HG03378 (cell line): ENCODE results near the gene FRMD8.
A peak's percentile ranks its signal among the peaks of the same experiment; 100 is the strongest.
"Not testable (repeated sequence)": the region's sequence is repeated elsewhere in the genome, so short reads cannot be mapped to it uniquely, and the experiment has no call there.

Experiments
- ATAC-seq: cut with Tn5 transposase; IDR thresholded peaks from one replicate; pipeline ENCODE4 v1.9.1; 2021; ENCODE audit warnings: mild to moderate bottlenecking, moderate library complexity; ENCODE audit not compliant: unreplicated experiment

Gene FRMD8

GRCh38 chr11:65413077-65413664, 26.7 kb downstream of the FRMD8 start:
- ATAC-seq, result not testable (repeated sequence)

- no peak for ATAC-seq
These were observed 28.5 kb downstream of the FRMD8 start for GRCh38 chr11:65414776-65415498.

GRCh38 chr11:65415499-65416340, 29.3 kb downstream of the FRMD8 start:
- ATAC-seq, result no peak

- ATAC-seq, result no peak
These were observed 29.9 kb downstream of the FRMD8 start for GRCh38 chr11:65416341-65416824.

GRCh38 chr11:65416841-65417701, 30.6 kb downstream of the FRMD8 start:
- no peak for ATAC-seq

GRCh38 chr11:65417702-65418430, 31.4 kb downstream of the FRMD8 start:
- no peak for ATAC-seq

- no peak for ATAC-seq
These were observed 31.9 kb downstream of the FRMD8 start for GRCh38 chr11:65418431-65418680.

- peak; percentile 31 for ATAC-seq
These were observed 32.4 kb downstream of the FRMD8 start for GRCh38 chr11:65418681-65419459.

- ATAC-seq, result no peak
These were observed 33.0 kb downstream of the FRMD8 start for GRCh38 chr11:65419460-65419771.

GRCh38 chr11:65419772-65420481, 33.5 kb downstream of the FRMD8 start:
- no peak for ATAC-seq

- no peak for ATAC-seq
These were observed 34.1 kb downstream of the FRMD8 start for GRCh38 chr11:65420506-65420905.

GRCh38 chr11:65420979-65421793, 34.7 kb downstream of the FRMD8 start:
- no peak for ATAC-seq

- ATAC-seq, result no peak
These were observed 35.6 kb downstream of the FRMD8 start for GRCh38 chr11:65421794-65422632.

- ATAC-seq, result no peak
These were observed 36.4 kb downstream of the FRMD8 start, which contains the start of gene NEAT1 for GRCh38 chr11:65422633-65423515. Gene NEAT1 (plus strand): TSS chr11:65422798.

GRCh38 chr11:65423516-65424204, 37.2 kb downstream of the FRMD8 start:
- no peak for ATAC-seq
